ENCODE measurements around the gene HLA-DQA1.

DNA sequence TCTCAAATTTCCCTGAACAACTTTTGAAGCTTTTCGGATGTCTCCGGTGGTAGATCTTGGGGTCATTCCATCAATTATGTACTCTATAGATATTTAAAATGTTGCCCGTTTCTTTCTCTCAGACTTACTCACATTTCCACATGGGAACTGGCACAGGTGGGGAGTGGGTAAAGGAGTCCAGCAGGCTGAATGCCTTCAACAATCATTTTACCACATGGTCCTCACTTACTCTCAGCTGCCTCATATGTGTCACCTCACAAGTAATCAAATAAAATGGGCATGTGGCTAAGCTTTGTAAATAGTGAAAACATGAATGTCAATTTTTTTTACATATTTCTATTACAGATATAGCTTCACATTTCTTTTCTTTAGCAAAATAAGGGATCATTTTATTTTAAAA is 677 bp downstream of the HLA-DQA1 start:
- TF ChIP-seq POLR2A (IDR thresholded peaks at IDR 0.05; ENCODE audit: extremely low read depth, insufficient read length), result no peak
- TF ChIP-seq, protein P1, sequence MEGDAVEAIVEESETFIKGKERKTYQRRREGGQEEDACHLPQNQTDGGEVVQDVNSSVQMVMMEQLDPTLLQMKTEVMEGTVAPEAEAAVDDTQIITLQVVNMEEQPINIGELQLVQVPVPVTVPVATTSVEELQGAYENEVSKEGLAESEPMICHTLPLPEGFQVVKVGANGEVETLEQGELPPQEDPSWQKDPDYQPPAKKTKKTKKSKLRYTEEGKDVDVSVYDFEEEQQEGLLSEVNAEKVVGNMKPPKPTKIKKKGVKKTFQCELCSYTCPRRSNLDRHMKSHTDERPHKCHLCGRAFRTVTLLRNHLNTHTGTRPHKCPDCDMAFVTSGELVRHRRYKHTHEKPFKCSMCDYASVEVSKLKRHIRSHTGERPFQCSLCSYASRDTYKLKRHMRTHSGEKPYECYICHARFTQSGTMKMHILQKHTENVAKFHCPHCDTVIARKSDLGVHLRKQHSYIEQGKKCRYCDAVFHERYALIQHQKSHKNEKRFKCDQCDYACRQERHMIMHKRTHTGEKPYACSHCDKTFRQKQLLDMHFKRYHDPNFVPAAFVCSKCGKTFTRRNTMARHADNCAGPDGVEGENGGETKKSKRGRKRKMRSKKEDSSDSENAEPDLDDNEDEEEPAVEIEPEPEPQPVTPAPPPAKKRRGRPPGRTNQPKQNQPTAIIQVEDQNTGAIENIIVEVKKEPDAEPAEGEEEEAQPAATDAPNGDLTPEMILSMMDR (IDR thresholded peaks at IDR 0.05; ENCODE audit: low read depth, low read length), result no peak

Measured in NB4 (cell line).